ENCODE measurements around the gene CD96.
"Not testable (repeated sequence)": the region's sequence is repeated elsewhere in the genome, so short reads cannot be mapped to it uniquely, and the experiment has no call there.

The CD96 gene

DNA sequence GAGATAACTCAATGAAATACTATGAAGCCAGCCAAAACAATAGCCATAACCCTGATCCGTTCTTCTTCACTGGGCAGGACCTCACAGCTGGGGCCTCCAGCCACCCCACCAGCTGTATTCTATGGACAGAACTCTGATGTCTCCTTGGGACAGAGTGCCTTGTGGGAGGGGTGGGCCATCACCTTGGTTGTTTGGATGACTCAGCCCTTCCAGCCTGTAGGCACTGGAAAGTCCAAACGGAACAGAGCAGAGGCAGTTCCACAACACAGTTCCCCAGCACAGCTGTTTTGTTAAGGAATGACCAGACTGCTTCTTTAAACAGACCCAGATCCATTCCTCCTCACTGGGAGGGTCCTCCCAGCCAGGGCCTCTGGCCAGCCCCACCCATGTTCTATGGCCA, 85.1 kb downstream of the CD96 start:
- no peak for DNase-seq (ENCODE audit: low spot score)

DNA sequence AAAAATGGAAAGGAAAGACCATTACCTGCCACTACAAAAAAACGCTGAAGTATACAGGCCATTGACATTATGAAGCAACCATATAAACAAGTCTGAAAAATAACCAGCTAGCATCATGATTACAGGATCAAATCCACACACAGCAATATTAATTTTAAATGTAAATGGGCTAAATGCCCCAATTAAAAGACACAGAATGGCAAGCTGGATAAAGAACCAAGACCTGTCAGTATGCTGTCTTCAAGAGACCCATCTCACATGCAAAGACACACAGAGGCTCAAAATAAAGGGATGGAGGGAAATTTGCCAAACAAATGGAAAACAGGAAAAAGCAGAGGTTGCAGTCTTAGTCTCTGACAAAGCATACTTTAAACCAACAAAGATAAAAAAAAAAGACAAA, 87.0 kb downstream of the CD96 start:
- DNase-seq (ENCODE audit: low spot score), result not testable (repeated sequence)

DNA sequence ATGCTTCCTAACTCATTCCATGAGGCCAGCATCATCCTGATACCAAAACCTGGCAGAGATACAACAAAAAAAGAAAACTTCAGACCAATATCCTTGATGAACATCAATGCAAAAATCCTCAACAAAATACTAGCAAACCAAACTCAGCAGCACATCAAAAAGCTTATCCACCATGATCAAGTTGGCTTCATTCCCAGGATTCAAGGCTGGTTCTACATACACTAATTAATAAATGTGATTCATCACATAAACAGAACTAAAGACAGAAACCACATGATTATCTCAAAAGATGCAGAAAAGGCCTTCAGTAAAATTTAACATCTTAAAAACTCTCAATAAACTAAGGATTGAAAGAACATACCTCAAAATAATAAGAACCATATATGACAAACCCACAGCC, 88.6 kb downstream of the CD96 start:
- DNase-seq (ENCODE audit: low spot score), result not testable (repeated sequence)

DNA sequence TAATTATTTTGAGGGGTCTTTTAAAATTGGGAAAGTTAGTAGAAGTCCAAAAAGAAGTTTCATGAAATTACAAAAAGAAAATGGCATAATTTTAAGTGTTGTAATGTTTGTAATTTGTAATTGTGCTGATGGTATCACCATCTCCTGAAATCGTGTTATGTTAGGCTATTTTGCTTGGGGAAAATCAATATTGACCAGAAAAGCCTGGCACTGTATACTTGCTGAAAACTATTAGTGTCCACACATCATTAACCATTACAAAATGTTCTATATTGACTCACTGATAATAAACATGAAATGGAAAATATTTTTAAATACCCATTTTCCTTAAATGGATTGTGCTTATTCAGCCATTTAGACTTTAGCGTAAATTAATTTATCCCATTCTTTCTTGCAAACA, 93.4 kb downstream of the CD96 start:
- DNase-seq (ENCODE audit: low spot score), result no peak

DNA sequence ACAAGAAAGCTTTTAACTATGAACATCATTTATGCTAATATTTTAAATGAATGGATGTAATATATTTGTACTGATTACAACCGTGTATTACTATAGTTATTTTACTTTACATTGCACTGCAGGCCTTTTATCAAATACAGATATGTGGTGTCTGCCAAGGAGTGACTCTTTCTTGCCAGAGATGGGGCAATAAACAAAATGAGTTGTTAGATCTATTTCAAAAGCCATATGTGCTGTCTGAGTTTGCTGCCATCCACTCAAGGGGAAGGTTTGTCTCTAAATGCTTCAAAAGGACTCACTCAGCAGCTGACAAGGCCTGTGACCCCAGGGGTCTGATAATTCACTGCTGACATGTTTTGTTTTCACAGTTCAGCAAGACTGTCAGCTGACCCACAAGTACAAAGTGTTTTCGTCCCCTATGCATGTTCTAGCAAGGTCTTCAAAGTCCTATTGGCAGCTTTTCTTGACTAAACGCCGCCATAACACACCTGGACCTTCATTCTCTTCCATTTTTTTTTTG, 94.4 kb downstream of the CD96 start:
- DNase-seq (ENCODE audit: low spot score), result no peak

DNA sequence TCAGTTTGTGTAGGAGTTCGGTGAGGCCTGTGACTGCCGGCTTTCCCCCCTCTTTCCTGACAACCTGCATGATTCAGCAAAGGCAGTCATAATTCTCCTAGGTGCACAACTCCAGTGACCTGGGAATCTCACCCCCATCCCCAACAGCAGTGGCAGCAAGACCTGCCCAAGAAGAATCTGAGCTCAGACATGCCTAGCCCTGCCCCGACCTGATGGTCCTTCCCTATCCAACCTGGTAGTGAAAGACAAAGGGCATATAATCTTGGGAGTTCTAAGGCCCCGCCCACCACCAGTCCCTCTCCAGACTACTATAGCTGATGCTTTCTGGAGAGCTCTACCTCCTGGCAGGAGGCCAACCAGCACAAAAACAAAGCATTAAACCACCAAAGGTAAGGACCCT, 97.3 kb downstream of the CD96 start:
- DNase-seq (ENCODE audit: low spot score), result no peak

DNA sequence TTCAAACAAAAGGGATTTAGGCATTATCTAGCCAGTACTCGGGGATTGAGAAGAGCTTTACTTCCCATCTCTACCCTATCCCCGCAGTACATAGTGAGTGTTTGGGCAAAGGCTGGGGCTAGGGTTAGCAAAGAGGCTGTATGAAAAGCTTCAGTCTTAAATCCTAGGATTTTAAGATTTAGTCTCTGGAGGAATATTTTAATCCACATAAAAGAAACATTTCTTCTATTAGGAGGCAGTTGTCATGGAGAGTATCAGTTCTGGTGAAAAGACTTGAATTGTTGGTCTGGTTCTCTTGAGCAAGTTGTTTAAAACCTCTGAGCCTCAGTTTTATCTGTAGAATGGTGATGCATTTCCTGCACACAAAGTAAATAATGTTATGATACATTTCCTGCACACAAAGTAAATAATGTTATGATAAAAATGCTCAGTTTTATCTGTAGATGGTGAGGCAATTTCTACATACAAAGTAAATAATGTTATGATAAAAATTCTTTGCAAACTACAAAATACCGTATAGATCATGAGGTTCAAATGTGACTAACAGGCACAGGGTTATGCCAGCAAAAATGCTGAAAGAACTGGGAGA, 107.1 kb downstream of the CD96 start:
- DNase-seq (ENCODE audit: low spot score), result no peak

DNA sequence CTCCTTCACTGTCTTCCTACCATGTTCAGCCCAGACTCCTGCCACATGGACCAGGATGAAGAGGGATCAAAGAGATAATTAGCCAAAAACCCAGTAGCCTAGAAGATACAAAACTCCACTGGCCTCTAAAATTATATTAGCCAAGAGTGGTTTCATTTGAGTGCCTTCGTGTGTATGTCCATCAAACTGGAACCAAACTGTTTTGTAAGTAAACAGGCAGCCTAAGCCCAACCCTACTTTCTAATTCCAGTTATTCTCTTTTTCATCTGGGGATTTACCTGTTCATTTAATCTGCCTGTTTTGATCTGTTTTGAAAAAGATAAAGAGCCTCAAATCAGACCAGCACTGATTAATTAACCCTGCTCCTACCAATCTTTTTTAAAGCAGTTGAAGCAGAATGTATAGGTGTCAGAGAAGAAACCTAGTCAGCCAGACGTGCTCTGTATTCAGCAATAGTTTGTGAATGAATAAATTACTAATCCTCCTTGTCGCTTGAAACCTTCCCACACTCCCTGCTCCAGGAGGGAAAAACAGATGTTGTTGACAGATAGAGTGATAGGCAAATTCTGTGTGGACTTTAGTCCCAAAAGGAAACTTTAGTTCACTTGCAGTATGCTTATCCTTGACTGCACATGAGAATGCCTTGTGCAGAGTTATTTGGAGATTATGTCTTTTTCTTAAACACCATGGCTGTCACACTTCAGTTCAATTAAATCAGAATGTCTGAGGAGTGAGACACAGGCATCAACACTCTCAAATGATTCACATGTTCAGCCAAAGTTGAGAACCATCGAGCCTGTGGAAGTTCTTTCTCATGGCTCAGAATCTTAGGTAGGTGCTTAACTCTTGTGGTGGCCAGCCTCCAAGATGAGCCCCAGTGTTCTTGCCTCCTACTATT, 108.6 kb downstream of the CD96 start:
- no peak for DNase-seq (ENCODE audit: low spot score)

DNA sequence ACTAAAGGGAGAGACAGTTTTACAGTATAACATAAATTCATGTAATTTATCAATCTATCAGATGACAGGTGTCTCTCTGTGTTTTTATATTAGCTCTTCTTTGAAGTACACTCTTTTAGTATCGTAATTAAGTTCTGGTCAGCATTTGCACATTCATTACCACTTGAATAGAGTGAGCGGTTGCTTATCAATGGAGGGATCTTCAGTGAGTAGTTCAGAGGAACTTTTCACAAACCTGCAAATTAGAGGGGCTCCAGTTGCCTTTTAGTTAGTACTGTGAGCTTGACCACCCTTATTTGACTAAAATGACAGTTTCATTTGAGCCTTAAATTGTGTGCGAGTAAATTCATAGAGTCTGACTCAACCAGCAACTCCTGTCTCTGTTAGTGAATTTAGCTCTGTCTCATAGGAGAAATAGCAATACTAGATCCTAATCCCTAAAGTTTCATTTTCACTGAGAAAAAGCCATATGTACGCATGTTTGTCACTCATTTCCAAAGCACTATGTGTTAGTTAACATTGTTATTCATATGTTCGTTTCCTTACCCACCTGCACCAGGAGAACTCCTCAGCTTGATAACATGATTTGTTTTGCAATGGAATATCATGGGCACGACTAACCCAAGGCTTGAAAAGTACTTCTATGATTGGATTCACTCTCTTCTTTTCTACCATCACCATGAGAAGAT, 110.6 kb downstream of the CD96 start:
- DNase-seq (ENCODE audit: low spot score), result no peak

DNA sequence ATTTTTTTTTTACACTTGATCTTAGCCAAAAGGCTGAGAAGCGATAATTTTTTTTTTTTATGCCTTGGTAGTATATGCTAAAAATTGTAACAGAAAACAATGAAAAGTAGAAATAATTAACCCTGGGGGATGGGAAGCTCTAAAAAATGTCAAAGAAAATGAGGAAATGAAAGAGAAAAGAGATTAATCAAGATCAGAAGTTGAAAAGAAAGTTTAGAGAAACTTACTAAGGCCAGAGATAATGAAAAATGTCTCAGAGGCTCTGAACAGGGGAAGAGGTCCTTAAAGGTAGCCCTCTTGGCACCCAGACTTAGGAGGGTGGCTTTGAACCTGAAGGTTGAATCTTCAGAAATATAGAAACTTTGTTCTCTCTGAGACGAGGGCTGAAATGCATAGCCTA, 111.8 kb downstream of the CD96 start:
- DNase-seq (ENCODE audit: low spot score), result no peak

DNA sequence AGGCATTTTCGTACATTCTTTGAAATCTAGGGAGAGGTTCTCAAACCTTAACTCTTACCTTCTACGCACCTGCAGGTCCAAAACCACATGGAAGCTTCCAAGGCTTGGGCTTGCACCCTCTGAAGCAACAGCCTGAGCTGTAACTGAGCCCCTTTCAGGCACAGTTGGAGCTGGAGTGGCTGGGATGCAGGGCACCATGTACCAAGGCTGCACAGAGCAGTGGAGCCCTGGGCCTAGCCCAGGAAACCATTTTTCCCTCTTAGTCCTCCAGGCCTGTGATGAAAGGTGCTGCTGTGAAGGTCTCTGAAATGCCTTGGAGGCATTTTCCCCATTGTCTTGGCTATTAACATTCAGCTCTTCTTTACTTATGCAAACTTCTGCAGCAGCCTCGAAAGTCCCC, 120.0 kb downstream of the CD96 start:
- no peak for DNase-seq (ENCODE audit: low spot score)

DNA sequence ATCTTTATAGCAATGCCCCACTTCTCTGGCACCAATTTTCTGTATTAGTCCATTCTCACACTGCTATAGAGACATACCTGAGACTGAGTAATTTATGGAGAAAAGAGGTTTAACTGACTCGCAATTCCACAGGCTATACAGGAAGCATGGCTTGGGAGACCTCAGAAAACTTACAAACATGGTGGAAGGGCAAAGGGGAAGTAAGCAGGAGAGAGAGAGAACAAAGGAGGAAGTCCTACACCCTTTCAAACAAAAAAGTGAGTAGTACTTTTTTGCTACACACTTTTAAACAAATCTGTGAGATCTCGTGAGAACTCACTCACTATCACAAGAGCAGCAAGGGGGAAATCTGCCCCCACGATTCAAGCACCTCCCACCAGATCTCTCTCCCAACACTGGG, 120.9 kb downstream of the CD96 start:
- no peak for DNase-seq (ENCODE audit: low spot score)

DNA sequence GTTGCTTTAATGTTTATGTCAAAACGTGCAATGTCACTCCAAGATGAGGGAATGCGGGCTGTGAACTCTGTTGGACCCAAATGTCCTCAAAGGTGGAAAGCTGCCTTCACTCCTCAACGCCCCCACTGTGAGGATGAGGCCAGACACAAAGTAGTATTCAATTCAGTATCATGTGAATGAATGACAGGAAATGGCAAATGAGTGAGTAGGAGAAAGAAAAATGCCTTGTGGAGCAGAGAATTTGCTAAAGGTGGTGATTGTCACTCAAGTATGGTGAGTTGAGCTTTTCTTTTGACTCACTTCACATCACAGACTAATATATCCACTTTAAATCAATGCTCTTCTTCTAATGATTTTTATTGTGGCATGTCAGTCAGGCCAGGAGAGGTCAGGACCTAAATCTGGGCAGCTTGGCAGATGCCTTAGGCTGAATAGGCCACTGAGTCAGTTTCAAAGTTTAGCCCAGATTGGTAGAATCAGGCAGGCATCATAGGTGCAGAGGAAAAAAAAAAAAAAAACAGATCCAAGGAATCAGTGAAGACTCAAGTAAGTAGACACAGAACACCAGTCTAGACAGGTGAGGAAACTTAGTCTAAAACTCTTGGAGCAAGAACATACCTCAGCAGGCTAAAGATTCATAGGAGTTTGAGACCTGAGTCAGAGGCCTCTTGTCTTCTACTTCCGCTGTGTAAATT, 124.2 kb downstream of the CD96 start:
- DNase-seq (ENCODE audit: low spot score), result no peak

DNA sequence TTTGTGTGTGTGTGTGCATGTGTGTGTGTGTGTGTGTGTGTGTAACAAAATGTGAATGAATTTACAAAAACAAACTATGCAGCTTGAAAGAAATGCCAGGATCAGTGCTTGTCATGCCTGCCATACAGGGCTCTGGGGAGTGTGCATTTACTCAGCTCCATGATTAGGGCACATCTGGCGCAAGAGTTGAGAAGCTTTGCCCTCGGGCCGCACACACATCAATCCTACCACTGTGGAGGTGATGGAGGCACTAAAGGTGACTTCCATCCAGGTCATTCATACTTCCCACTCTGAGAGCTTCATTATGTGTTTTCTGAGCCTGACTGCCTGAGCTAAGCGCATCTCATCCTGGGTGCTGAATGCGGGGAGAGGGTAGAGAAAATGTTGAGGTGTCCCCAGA, 125.2 kb downstream of the CD96 start:
- DNase-seq (ENCODE audit: low spot score), result no peak

DNA sequence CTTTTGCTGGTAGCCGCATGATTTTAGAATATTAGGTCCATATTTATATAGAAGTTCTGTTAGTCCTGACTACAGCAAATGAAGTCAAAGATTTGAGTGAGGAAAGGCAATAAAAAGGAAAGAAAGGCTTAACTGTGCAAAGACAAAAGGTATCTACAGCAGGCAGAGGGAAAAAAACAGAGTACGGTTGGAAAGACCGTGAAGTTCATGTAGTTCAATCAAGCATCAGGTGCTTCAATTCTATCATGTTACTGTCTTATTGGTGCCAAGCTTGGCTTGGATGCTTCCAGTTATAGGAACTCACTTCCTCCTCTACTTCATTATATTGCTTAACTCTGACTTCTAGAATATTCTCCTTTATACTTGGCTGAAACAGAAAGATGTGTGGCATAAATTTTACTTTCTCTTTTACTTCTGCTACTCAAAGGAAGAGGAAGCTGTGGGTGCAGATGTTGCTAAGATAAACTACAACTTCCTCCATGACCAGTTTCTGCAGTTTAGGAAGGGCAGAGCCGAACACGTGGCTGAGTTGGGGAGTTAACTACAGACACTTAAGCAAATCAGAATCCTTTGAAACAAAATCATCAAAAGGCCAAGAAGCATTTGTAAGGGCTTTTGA, 125.7 kb downstream of the CD96 start:
- no peak for DNase-seq (ENCODE audit: low spot score)

DNA sequence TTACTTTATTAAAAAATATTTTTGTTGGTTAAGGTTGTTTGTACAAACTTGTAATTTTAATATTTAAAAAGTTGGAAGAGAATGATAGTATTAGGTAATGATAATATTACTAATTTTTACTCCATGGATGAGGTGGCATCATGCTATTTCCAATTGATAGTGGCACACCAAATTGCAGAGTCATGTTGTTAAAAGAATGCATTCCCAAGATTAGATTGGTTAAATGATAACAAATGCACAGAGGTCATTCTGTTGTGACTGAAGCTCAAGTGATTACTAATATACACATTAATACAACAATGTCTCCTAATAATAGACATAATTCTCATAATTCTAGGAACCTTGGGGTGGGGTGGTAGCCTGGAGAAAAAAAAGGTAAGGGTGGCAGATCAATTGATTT, 126.3 kb downstream of the CD96 start:
- no peak for DNase-seq (ENCODE audit: low spot score)

DNA sequence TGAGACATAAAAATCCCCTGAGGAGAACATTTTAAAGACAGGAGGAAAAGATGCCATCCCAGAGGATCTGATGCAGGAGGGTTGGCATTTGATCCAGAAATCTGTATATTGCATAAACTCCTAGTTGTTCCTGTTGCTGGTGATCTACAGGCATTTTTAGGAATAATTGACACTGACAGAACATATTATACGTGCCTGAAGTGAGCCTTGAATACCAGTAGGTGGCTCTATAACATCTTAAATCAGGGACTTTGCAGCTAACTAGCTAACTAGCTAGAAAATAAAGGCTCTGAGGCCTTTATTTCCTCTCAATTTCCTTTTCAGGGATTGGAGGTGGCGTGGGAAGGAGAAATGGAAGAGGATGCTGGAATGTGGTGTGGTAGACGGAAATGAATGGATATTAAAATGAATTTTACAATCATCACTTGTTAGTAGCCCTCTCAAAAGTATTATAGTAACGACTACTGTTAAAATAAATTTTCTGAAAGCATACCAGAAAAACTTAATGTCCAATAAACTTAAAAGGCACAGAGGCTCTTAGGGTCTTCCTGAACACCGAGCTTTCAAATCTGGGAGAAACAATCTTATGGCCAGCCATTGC, 127.0 kb downstream of the CD96 start:
- DNase-seq (ENCODE audit: low spot score), result peak; percentile 65

DNA sequence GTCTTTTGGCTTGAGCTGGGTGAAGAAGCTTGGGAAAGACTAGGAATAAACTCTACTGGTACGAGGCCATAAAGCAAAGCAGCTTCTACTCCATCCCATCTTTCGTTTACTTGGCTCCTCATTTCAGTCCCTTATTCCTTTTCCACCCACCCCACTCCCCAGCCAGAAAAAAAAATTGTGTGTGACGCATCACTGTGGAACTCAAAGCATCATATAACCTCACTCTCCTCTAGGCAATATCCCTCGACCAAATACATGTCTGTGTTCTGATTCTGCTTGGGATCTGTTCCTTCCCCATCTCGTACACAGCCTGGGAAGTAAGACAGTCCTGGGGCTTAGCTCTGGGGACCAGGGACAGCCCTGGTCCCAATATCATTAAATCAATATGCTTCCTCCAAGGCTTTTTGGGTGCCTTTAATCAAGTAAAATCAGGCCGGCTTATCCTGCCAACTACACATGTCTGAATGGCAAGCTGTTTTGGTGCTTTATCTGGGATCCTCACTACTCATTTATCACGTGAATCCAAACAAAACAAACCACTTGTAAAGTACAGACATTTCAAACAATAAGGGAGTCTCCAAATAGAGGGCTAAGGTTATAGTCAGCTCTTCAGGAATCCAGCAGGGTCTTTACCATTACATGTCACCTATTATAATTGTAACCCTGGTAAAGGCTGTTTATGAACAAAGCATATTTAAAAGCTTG, 128.1 kb downstream of the CD96 start:
- peak; percentile 37 for DNase-seq (ENCODE audit: low spot score)

DNA sequence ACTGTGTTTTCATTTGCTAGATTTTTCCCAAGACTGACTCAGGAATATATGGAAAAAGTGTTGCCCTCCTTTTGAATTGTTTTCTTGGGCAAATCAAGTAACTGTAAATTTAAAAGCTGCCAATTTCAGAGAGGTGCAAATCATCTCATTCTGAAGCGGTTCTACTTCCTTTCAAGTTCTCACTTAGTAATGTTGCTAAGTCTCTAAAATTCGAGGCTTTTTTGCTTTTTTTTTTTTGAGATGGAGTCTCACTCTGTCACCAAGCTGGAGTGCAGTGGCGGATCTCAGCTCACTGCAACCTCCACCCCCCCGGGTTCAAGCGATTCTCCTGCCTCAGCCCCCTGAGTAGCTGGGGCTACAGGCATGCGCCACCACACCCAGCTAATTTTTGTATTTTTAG, 130.5 kb downstream of the CD96 start:
- not testable (repeated sequence) for DNase-seq (ENCODE audit: low spot score)

DNA sequence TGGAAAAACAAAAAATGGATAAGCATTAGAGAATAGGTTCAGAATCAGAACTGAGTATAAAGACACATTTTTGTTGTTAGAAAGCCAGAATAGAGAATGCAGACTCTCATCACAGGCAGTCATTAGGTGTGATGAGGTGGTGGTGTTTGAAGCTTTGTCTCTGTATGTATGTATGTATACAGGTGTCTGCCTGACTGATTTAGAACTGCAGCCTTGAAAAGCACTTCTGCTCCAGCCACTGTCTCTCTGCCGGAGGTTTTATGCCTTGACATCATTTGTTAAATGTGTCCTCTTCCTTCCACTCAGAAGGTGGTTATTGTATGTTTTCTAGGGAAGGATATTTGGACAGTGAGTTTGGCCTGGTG, 133.8 kb downstream of the CD96 start:
- no peak for DNase-seq (ENCODE audit: low spot score)

Measured in AG20443 (cell line).